Naive B cell (primary cell): ENCODE data around the gene GTPBP1. TPM values are rescaled to one million over a fixed set of nuclear protein-coding genes. Genes with fewer than 3 reads are reported as not detected.

Experiments used
- polyA plus RNA-seq, 6 donors: library from polyadenylated mRNA; unstranded; fragments of 300-500 nt; fragmentation: Illumina TruSeq; gene quantifications; one replicate each; pipeline ENCODE4 v1.2.3, GENCODE V29; 2021; ENCODE audit warnings: low read depth in 6 of 6

The GTPBP1 gene
- polyA plus RNA-seq, 6 donors from 2014 or later = 21.2 to 41.2 (median 33.3) TPM

Other genes starting within 250 kb of the GTPBP1 start
- 1 to 10 TPM in 1 of 6 donors, under 1 TPM in 2, not detected in 3; 0.16 to 3.0 (median 0.31) TPM for gene KDELR3, start 237.8 kb upstream of the GTPBP1 start, polyA plus RNA-seq
- gene DDX17, start 199.6 kb upstream of the GTPBP1 start, polyA plus RNA-seq = 10 to 100 TPM; 10.3 to 68.0 (median 42.2) TPM
- under 1 TPM in 1 of 6 donors, not detected in 5; 0.18 TPM for gene DMC1, start 135.8 kb upstream of the GTPBP1 start, polyA plus RNA-seq
- not detected for gene FAM227A, start 49.6 kb upstream of the GTPBP1 start, polyA plus RNA-seq
- gene CBY1, start 49.3 kb upstream of the GTPBP1 start, polyA plus RNA-seq = 1 to 10 TPM; 2.5 to 7.7 (median 4.4) TPM
- gene TOMM22, start 24.0 kb upstream of the GTPBP1 start, polyA plus RNA-seq = 10 to 100 TPM; 59.6 to 78.7 (median 71.0) TPM
- gene JOSD1, start 5.0 kb upstream of the GTPBP1 start, polyA plus RNA-seq = 10 to 100 TPM in 3 of 6 donors, 1 to 10 TPM in 3; 8.2 to 12.1 (median 9.7) TPM
- 100 to 1,000 TPM; 146 to 327 (median 208) TPM for gene SUN2, start 50.1 kb downstream of the GTPBP1 start, polyA plus RNA-seq
- gene DNAL4, start 88.2 kb downstream of the GTPBP1 start, polyA plus RNA-seq = 10 to 100 TPM; 10.6 to 15.7 (median 12.7) TPM
- under 1 TPM in 3 of 6 donors, not detected in 3; 0.05 to 0.17 (median 0.11) TPM for gene NPTXR, start 138.1 kb downstream of the GTPBP1 start, polyA plus RNA-seq
- gene CBX6, start 166.3 kb downstream of the GTPBP1 start, polyA plus RNA-seq = 1 to 10 TPM; 1.1 to 5.0 (median 3.7) TPM